Neural crest cell (in vitro differentiated cells): ENCODE data around the gene KRT72. TPM values are rescaled to one million over a fixed set of nuclear protein-coding genes. Genes with fewer than 3 reads are reported as not detected.

ENCODE experiments used
- DNase-seq: peaks from one replicate; pipeline ENCODE4 v3.0.0; 2021; ENCODE audit warnings: low read depth, mixed read lengths, low spot score
- H3K27ac Mint-ChIP-seq: one replicate; pipeline ENCODE4 v1.8.0; 2021; ENCODE audit warnings: mild to moderate bottlenecking, mixed read lengths; ENCODE audit not compliant: unreplicated experiment
- H3K27me3 Mint-ChIP-seq: 2 replicates; pipeline ENCODE4 v1.8.0; 2021; ENCODE audit warnings: low read depth, mild to moderate bottlenecking, mixed read lengths
- H3K36me3 Mint-ChIP-seq: 2 replicates; pipeline ENCODE4 v1.8.0; 2021; ENCODE audit warnings: low read depth, mild to moderate bottlenecking, mixed read lengths
- H3K4me1 Mint-ChIP-seq: 2 replicates; pipeline ENCODE4 v1.8.0; 2021; ENCODE audit warnings: mixed read lengths
- H3K4me3 Mint-ChIP-seq: one replicate; pipeline ENCODE4 v1.8.0; 2021; ENCODE audit warnings: mild to moderate bottlenecking, mixed read lengths
- H3K9me3 Mint-ChIP-seq: 2 replicates; pipeline ENCODE4 v1.8.0; 2021; ENCODE audit warnings: mixed read lengths
- CTCF ChIP-seq: fragments of 200-600 bp; sonication (generic); conservative IDR thresholded peaks from 2 replicates; pipeline ENCODE4 v1.5.0; 2021; ENCODE audit warnings: antibody characterized with exemption, mild to moderate bottlenecking
- total RNA-seq: library from RNA; stranded (reverse); gene quantifications from 2 replicates; pipeline ENCODE4 v1.2.1, GENCODE V29; 2021

Gene KRT72
- total RNA-seq, 1 donor from 2014 or later, result not detected

GRCh38 chr12:52587563-52587962 lies 13.7 kb downstream of the KRT72 start:
- no peaks in the 10 kb centered on the region for H3K36me3 Mint-ChIP-seq
- no peak for DNase-seq

GRCh38 chr12:52585946-52586345 lies 15.3 kb downstream of the KRT72 start:
- Mint-ChIP-seq H3K36me3 (no peaks in the 10 kb centered on the region), H3K4me1 (no peaks in the 10 kb centered on the region), H3K4me3 (no peak overlapping the region), H3K9me3 (peaks cover 3% of the 10 kb centered on the region), H3K27me3 (peaks cover 25% of the 10 kb centered on the region), H3K27ac (no peak overlapping the region)
- no peak for TF ChIP-seq CTCF
- DNase-seq, result no peak

More at GRCh38 chr12:52587563-52587962, 13.7 kb downstream of the KRT72 start:
- no peak overlapping the region for H3K4me3 Mint-ChIP-seq
- H3K27ac Mint-ChIP-seq, result no peak overlapping the region
- peaks cover 32% of the 10 kb centered on the region for H3K27me3 Mint-ChIP-seq
- H3K4me1 Mint-ChIP-seq, result no peaks in the 10 kb centered on the region
- TF ChIP-seq CTCF, result no peak
- H3K9me3 Mint-ChIP-seq, result peaks cover 11% of the 10 kb centered on the region

- DNase-seq, result no peak
- Mint-ChIP-seq H3K27me3 (peaks cover 29% of the 10 kb centered on the region), H3K36me3 (no peaks in the 10 kb centered on the region), H3K9me3 (no peaks in the 10 kb centered on the region), H3K4me3 (no peak overlapping the region), H3K27ac (no peak overlapping the region), H3K4me1 (no peaks in the 10 kb centered on the region)
- TF ChIP-seq CTCF, result no peak
Observed at GRCh38 chr12:52585066-52585465, 16.2 kb downstream of the KRT72 start.

GRCh38 chr12:52584156-52584682 lies 17.0 kb downstream of the KRT72 start:
- H3K36me3 Mint-ChIP-seq, result no peaks in the 10 kb centered on the region
- no peak overlapping the region for H3K4me3 Mint-ChIP-seq
- no peaks in the 10 kb centered on the region for H3K4me1 Mint-ChIP-seq
- TF ChIP-seq CTCF, result no peak
- H3K9me3 Mint-ChIP-seq, result no peaks in the 10 kb centered on the region
- DNase-seq, result no peak
- H3K27ac Mint-ChIP-seq, result no peak overlapping the region
- H3K27me3 Mint-ChIP-seq, result peaks cover 30% of the 10 kb centered on the region

- peak; percentile 64 for DNase-seq
- H3K36me3 Mint-ChIP-seq, result no peaks in the 10 kb centered on the region
- no peak overlapping the region for H3K4me3 Mint-ChIP-seq
- H3K27ac Mint-ChIP-seq, result no peak overlapping the region
- peaks cover 30% of the 10 kb centered on the region for H3K27me3 Mint-ChIP-seq
- no peaks in the 10 kb centered on the region for H3K4me1 Mint-ChIP-seq
- TF ChIP-seq CTCF, result peak; percentile 81
- H3K9me3 Mint-ChIP-seq, result no peaks in the 10 kb centered on the region
Observed at GRCh38 chr12:52582971-52583456, 18.2 kb downstream of the KRT72 start.
